ENCODE measurements around the gene SYT4. TPM values are rescaled to one million over a fixed set of nuclear protein-coding genes. Genes with fewer than 3 reads are reported as not detected.

The SYT4 gene
- total and polyA plus RNA-seq, 2 of the 8 experiments (the other 6 are each of a cell fraction or from before 2014, with no cell fraction given): 2.4 to 10.2 TPM

- TF ChIP-seq JUND (IDR thresholded peaks at IDR 0.05; ENCODE audit: low read length): no peak
- TF ChIP-seq TAF7 (optimal IDR thresholded peaks at IDR 0.05; ENCODE audit: borderline replicate concordance, low read depth, low read length): no peak
- TF ChIP-seq RBBP5 (IDR thresholded peaks at IDR 0.05; ENCODE audit: borderline replicate concordance, low read depth, low read length): no peak
These were observed 40.4 kb downstream of the SYT4 start (continued) for GRCh38 chr18:43236921-43237320.

All from H1 (cell line).